Measurements from ENCODE around the gene USP22.
"Not testable (repeated sequence)": the region's sequence is repeated elsewhere in the genome, so short reads cannot be mapped to it uniquely, and the experiment has no call there.

USP22 gene

DNA sequence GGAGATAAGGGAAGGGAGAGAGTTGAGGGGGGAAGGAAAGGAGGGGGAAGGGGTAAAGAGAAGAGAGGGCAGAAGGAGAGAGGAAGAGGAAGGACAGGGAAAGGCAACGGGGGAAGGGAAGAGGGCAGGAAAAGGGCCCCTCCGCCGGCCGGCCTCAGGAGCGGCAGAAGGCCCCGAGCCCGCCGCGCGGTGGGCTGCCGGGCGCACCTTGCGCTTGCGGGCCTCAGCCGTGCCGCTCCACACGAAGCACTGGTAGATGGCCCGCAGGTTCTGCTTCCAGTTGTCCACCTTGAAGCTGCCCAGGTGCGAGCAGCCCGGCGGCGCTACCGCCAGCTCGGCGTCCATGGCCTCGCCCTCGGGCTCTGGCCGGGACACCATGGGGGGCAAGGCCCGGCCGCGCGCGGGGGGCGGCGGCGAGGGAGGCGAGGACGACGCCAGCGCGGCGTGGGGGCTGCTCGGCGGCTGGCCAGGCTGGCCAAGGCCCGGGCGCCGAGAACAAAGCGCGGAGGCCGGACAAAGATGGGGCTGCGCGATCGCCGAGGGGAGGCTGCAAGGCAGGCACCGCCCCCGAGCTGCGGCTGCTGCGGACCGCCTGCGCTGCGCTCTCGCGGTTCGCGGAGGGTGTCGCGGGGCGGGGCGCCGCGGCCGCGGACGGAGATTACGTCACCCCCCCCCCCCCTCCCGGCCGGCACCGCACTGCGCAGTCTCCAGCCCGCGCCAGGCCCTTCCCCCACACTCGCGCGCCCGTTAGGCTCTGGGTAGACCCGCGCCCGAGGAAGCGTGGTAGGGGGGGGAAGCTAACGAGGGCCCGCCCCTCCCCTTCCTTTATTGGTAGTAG lies at the start of gene USP22:
TSS of gene USP22 (minus strand) at position 554 of the 838 bp plus-strand sequence. CDS start at position 378, 176 bp downstream.
- Histone ChIP-seq H3K27me3 (ENCODE audit: control insufficient read depth in 1 of 2, insufficient read depth in 2 of 2, low read length in 2 of 2) (no peaks in the 10 kb centered on the region), H3K4me3 (ENCODE audit: low read length in 2 of 2) (peak within 1 kb of the TSS; percentile 83 to 90), H3K9me3 (ENCODE audit: control insufficient read depth in 2 of 2, low read length in 2 of 2) (no peaks in the 10 kb centered on the region), H3K27ac (ENCODE audit: low read length) (peak within 1 kb of the TSS; percentile 97), H3K36me3 (ENCODE audit: control insufficient read depth in 2 of 2, insufficient read depth in 2 of 2, low read length in 2 of 2) (no peaks in the 10 kb centered on the region), H3K9ac (ENCODE audit: low read length in 2 of 2) (peak within 1 kb of the TSS; percentile 95 to 99), H3K4me1 (ENCODE audit: control insufficient read depth, insufficient read depth, low read length) (peaks cover 20% of the 10 kb centered on the region)

DNA sequence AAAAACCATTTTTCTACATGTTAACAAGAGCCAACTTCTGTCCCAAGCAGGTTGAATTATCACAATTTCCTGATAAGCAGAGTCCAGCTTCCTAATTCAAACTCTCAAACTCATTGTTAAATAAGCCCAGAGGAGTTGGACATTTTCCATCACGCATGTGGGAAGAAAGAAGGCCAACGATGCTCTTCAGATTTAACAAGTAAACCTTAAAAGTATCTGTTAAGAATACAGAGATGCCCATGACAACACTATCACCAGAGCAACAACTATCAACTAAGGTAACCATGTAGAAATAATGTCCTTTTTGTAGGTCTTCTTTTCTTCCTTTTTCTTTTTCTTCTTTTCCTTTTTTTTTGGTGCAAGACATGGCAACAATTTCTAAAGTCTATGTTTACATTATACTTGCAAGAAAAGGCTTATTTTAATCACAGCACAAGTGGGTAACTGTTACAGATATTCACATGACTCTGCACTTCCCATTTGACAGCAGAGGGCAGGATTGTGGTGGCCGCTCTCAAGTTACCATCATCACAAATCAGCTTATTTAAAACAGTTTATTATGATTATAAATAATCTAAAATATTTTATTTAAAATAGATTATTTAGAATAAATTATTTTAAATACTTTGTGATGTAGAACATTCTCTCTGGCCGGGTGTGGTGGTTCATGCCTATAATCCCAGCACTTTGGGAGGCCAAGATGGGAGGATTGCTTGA lies 48.2 kb upstream of the USP22 start:
- Histone ChIP-seq H3K4me1 (ENCODE audit: control insufficient read depth, insufficient read depth, low read length) (no peaks in the 10 kb centered on the region), H3K9me3 (ENCODE audit: control insufficient read depth in 2 of 2, low read length in 2 of 2) (no peaks in the 10 kb centered on the region), H3K27ac (ENCODE audit: low read length) (no peak overlapping the region), H3K27me3 (ENCODE audit: control insufficient read depth in 1 of 2, insufficient read depth in 2 of 2, low read length in 2 of 2) (no peaks in the 10 kb centered on the region), H3K4me3 (ENCODE audit: low read length in 2 of 2) (no peak overlapping the region), H3K36me3 (ENCODE audit: control insufficient read depth in 2 of 2, insufficient read depth in 2 of 2, low read length in 2 of 2) (no peaks in the 10 kb centered on the region), H3K9ac (ENCODE audit: low read length in 2 of 2) (no peak overlapping the region)

DNA sequence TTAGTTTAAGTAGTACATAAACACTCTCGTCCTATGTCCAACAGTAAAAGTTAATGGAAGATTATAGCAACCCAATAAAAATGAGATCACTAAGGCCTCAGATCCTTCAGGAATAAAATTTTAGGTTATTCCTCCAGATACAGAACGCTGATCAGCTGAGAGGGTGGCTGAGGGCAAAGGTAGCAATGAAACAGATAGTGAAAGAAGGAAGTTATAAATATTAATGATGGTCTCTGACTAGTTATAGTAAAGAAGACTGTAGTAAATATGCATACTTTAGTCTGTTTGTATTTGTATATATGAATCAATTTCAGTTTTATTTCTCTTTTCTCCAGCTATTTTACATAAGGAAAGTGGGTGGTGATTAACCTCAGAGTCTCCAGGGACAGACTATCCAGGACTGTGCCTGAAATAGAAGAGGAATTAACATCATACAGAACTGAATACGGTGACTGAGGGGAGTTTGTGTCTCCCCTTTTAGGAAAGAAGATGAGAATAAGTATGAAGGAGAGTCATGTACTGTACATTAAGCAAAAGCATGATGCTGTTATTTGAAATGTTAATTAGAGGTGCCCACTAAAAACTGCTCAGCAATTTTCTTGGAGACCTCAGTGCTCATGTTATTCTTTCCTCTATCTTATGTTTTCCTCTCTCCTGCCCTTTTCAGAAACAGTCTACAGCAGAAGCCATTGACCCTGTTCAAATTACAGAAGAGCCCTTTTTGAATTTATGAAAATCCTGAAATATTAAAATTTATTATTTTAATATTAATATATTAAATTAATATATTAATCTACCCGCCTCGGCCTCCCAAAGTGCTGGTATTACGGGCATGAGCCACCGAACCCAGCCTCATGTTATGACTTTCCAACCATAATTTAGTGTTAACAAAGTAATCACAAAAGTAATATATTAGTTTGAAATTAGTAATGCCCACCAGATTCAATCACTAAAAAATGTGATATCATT lies 47.4 kb upstream of the USP22 start:
- no peaks in the 10 kb centered on the region for H3K4me1 ChIP-seq (ENCODE audit: control insufficient read depth, insufficient read depth, low read length)
- H3K9ac ChIP-seq (ENCODE audit: low read length in 2 of 2): no peak overlapping the region
- no peaks in the 10 kb centered on the region for H3K36me3 ChIP-seq (ENCODE audit: control insufficient read depth in 2 of 2, insufficient read depth in 2 of 2, low read length in 2 of 2)
- H3K9me3 ChIP-seq (ENCODE audit: control insufficient read depth in 2 of 2, low read length in 2 of 2): no peaks in the 10 kb centered on the region
- no peak overlapping the region for H3K27ac ChIP-seq (ENCODE audit: low read length)
- H3K27me3 ChIP-seq (ENCODE audit: control insufficient read depth in 1 of 2, insufficient read depth in 2 of 2, low read length in 2 of 2): no peaks in the 10 kb centered on the region
- H3K4me3 ChIP-seq (ENCODE audit: low read length in 2 of 2): no peak overlapping the region

DNA sequence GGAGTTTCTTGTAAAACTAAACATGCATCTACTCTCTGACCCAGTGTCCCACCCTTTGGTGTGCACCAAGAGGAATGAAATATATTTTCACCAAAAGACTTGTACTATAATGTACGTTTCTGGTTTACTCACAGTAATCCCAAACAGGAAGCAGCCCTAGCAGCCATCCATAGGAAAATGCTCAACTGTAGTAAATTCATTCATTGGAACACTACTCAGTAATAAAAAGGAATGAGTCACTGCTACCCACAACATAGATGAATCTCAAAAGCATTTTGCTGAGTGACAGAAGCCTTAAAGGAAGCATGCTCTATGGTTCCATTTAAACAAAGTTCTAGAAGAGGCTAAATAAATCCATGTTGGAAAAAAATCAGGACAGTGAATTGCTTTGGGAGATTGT lies 46.3 kb upstream of the USP22 start:
- H3K27ac ChIP-seq (ENCODE audit: low read length): no peak overlapping the region
- no peaks in the 10 kb centered on the region for H3K9me3 ChIP-seq (ENCODE audit: control insufficient read depth in 2 of 2, low read length in 2 of 2)
- no peak overlapping the region for H3K9ac ChIP-seq (ENCODE audit: low read length in 2 of 2)
- no peaks in the 10 kb centered on the region for H3K4me1 ChIP-seq (ENCODE audit: control insufficient read depth, insufficient read depth, low read length)
- no peaks in the 10 kb centered on the region for H3K36me3 ChIP-seq (ENCODE audit: control insufficient read depth in 2 of 2, insufficient read depth in 2 of 2, low read length in 2 of 2)
- H3K4me3 ChIP-seq (ENCODE audit: low read length in 2 of 2): no peak overlapping the region
- no peaks in the 10 kb centered on the region for H3K27me3 ChIP-seq (ENCODE audit: control insufficient read depth in 1 of 2, insufficient read depth in 2 of 2, low read length in 2 of 2)

DNA sequence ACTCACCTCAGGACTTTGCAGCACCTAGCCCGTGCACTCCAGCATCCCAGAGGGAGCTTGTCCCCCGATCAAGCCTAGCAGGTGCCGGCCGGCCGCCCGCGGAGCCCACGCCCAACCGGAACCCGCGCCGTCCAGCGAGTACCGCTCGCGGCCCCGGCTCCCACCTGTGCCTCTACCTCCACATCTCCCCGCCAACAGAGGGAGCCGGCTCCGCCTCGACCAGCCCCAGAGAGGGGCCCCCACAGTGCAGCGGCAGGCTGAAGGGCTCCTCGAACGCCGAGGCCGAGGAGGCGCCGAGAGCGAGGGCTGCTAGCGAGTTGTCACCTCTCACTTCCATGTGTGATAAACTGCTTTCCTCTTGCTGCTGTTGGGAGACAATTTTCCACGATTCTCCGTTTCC lies 42.9 kb upstream of the USP22 start:
- no peak overlapping the region for H3K27ac ChIP-seq (ENCODE audit: low read length)

DNA sequence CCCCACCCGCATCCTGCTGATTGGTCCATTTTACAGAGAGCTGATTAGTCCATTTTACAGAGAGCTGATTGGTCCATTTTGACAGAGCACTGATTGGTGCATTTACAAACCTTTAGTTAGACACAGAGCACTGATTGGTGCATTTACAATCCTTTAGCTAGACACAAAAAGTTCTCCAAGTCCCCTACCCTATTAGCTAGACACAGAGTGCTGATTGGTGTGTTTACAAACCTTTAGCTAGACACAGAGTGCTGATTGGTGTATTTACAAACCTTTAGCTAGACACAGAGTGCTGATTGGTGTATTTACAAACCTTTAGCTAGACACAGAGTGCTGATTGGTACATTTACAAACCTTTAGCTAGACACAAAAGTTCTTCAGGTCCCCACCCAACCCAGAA lies 42.5 kb upstream of the USP22 start:
- H3K9ac ChIP-seq (ENCODE audit: low read length in 2 of 2); H3K27ac ChIP-seq (ENCODE audit: low read length); H3K27me3 ChIP-seq (ENCODE audit: control insufficient read depth in 1 of 2, insufficient read depth in 2 of 2, low read length in 2 of 2); H3K4me3 ChIP-seq (ENCODE audit: low read length in 2 of 2); H3K9me3 ChIP-seq (ENCODE audit: control insufficient read depth in 2 of 2, low read length in 2 of 2); H3K36me3 ChIP-seq (ENCODE audit: control insufficient read depth in 2 of 2, insufficient read depth in 2 of 2, low read length in 2 of 2); H3K4me1 ChIP-seq (ENCODE audit: control insufficient read depth, insufficient read depth, low read length): not testable (repeated sequence)

More for the DNA sequence above, 42.9 kb upstream of the USP22 start:
- no peaks in the 10 kb centered on the region for H3K27me3 ChIP-seq (ENCODE audit: control insufficient read depth in 1 of 2, insufficient read depth in 2 of 2, low read length in 2 of 2)
- no peaks in the 10 kb centered on the region for H3K4me1 ChIP-seq (ENCODE audit: control insufficient read depth, insufficient read depth, low read length)
- no peak overlapping the region for H3K4me3 ChIP-seq (ENCODE audit: low read length in 2 of 2)
- no peaks in the 10 kb centered on the region for H3K36me3 ChIP-seq (ENCODE audit: control insufficient read depth in 2 of 2, insufficient read depth in 2 of 2, low read length in 2 of 2)
- no peaks in the 10 kb centered on the region for H3K9me3 ChIP-seq (ENCODE audit: control insufficient read depth in 2 of 2, low read length in 2 of 2)
- H3K9ac ChIP-seq (ENCODE audit: low read length in 2 of 2): no peak overlapping the region

DNA sequence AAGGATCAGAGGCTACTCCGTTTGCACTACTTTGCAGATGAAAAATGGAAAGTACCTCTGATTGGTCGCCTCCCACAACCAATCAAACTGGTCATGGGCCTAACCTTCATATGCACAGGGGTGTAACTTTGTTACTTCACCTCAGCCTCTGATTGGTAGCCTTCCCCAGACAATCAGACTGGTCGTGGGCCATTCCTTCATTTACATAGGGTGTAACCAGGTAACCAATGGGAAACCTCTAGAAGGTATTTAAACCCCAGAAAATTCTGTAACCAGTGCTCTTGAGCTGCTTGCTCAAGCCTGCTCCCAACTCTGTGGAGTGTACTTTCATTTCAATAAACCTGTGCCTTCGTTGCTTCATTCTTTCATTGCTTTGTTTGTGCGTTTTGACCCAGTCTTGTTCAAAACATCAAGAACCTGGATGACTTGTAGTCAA lies 39.2 kb upstream of the USP22 start:
- H3K27ac ChIP-seq (ENCODE audit: low read length): no peak overlapping the region
- H3K27me3 ChIP-seq (ENCODE audit: control insufficient read depth in 1 of 2, insufficient read depth in 2 of 2, low read length in 2 of 2): no peaks in the 10 kb centered on the region
- no peaks in the 10 kb centered on the region for H3K36me3 ChIP-seq (ENCODE audit: control insufficient read depth in 2 of 2, insufficient read depth in 2 of 2, low read length in 2 of 2)
- no peaks in the 10 kb centered on the region for H3K9me3 ChIP-seq (ENCODE audit: control insufficient read depth in 2 of 2, low read length in 2 of 2)
- no peak overlapping the region for H3K9ac ChIP-seq (ENCODE audit: low read length in 2 of 2)
- H3K4me1 ChIP-seq (ENCODE audit: control insufficient read depth, insufficient read depth, low read length): no peaks in the 10 kb centered on the region
- no peak overlapping the region for H3K4me3 ChIP-seq (ENCODE audit: low read length in 2 of 2)

DNA sequence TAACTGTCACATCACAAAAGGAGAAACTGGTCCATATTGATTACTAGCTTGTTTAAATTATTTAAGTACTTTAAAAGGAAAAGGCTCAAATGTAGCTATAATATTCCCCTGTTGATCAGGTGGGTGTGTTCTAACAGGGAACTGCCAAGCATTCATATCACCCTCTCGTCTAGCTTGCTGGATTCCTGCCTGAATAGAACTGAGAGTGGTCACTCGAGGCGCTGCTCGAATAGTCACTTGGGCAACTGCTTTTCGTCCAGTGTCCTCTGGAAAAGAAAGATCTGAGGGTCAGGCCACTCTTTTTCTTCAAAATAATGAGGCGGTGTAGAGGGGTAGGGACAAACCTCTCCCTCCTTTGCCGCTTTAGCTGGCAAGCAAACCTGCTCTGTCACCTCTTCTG lies 36.4 kb upstream of the USP22 start:
- no peaks in the 10 kb centered on the region for H3K9me3 ChIP-seq (ENCODE audit: control insufficient read depth in 2 of 2, low read length in 2 of 2)
- no peak overlapping the region for H3K4me3 ChIP-seq (ENCODE audit: low read length in 2 of 2)
- no peak overlapping the region for H3K9ac ChIP-seq (ENCODE audit: low read length in 2 of 2)
- H3K27ac ChIP-seq (ENCODE audit: low read length): no peak overlapping the region
- no peaks in the 10 kb centered on the region for H3K36me3 ChIP-seq (ENCODE audit: control insufficient read depth in 2 of 2, insufficient read depth in 2 of 2, low read length in 2 of 2)
- H3K27me3 ChIP-seq (ENCODE audit: control insufficient read depth in 1 of 2, insufficient read depth in 2 of 2, low read length in 2 of 2): no peaks in the 10 kb centered on the region
- H3K4me1 ChIP-seq (ENCODE audit: control insufficient read depth, insufficient read depth, low read length): peaks cover 5% of the 10 kb centered on the region

DNA sequence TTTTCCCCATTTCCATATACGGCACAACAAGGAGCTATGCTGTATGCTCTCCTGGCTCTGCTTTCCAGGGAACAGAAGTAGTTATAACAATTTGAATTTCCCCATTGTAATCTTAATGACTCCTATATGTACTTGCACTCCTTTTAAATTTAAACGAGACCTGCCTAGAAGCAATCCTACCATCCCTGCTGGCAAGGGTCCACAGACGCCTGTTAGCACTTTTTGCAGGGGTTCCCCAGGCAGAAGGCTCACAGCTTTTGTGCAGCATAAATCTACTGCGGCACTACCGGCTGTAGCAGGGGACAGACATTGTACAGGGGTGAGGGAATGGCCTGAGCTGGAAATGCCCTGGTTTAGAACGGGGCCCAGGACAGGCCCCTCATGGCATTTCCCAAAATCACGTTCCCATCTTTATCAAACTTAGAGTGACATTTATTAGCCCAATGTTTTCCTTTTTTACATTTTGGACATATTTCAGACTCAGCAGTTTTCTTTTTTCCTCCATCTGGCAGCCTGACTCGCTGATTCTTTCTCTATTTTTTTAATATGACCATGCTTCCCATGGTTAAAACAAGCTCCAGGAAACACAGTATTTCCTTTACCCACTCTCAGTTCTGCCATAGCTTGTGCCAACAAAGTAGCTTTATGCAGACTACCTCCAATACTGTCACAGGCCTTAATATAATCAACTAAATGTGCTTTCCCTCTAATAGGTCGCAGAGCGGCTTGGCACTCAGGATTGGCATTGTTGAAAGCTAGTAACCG lies 35.4 kb upstream of the USP22 start:
- H3K9ac ChIP-seq (ENCODE audit: low read length in 2 of 2): no peak overlapping the region
- no peak overlapping the region for H3K27ac ChIP-seq (ENCODE audit: low read length)
- H3K4me3 ChIP-seq (ENCODE audit: low read length in 2 of 2): no peak overlapping the region
- H3K4me1 ChIP-seq (ENCODE audit: control insufficient read depth, insufficient read depth, low read length): peaks cover 5% of the 10 kb centered on the region
- no peaks in the 10 kb centered on the region for H3K27me3 ChIP-seq (ENCODE audit: control insufficient read depth in 1 of 2, insufficient read depth in 2 of 2, low read length in 2 of 2)
- H3K36me3 ChIP-seq (ENCODE audit: control insufficient read depth in 2 of 2, insufficient read depth in 2 of 2, low read length in 2 of 2): no peaks in the 10 kb centered on the region
- H3K9me3 ChIP-seq (ENCODE audit: control insufficient read depth in 2 of 2, low read length in 2 of 2): no peaks in the 10 kb centered on the region

DNA sequence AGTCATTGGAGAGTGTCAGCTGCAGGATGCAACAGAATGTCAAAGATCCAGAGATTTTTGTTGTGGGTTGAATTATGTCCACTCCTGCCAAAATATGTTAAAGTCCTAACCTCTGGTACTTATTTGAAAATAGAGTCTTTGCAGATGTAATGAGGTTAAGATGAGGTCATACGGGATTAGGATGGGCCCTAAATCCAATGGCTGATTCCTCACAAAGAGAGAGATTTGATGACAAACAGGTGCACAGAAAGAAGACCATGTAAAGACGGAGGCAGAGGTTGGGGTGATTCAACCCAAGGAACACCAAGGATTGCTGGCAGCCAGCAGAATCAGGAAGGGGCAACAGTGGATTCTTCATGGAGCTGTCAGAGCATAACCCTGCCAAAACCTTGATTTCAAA lies 34.5 kb upstream of the USP22 start:
- no peaks in the 10 kb centered on the region for H3K9me3 ChIP-seq (ENCODE audit: control insufficient read depth in 2 of 2, low read length in 2 of 2)
- H3K27ac ChIP-seq (ENCODE audit: low read length): no peak overlapping the region
- H3K4me3 ChIP-seq (ENCODE audit: low read length in 2 of 2): no peak overlapping the region
- H3K9ac ChIP-seq (ENCODE audit: low read length in 2 of 2): no peak overlapping the region
- H3K4me1 ChIP-seq (ENCODE audit: control insufficient read depth, insufficient read depth, low read length): peaks cover 5% of the 10 kb centered on the region
- no peaks in the 10 kb centered on the region for H3K27me3 ChIP-seq (ENCODE audit: control insufficient read depth in 1 of 2, insufficient read depth in 2 of 2, low read length in 2 of 2)
- no peaks in the 10 kb centered on the region for H3K36me3 ChIP-seq (ENCODE audit: control insufficient read depth in 2 of 2, insufficient read depth in 2 of 2, low read length in 2 of 2)
